NOMO-1 treated with DMSO at 0.1 percent for 48 hours (cell line): ENCODE data around the gene SPG21.
"Not testable (repeated sequence)": the region's sequence is repeated elsewhere in the genome, so short reads cannot be mapped to it uniquely, and the experiment has no call there.

Source experiments
- DNase-seq: peaks from one replicate; lab custom pipeline; 2025; ENCODE audit not compliant: unreplicated experiment; lab: John Stamatoyannopoulos, UW

The SPG21 gene, protein sequence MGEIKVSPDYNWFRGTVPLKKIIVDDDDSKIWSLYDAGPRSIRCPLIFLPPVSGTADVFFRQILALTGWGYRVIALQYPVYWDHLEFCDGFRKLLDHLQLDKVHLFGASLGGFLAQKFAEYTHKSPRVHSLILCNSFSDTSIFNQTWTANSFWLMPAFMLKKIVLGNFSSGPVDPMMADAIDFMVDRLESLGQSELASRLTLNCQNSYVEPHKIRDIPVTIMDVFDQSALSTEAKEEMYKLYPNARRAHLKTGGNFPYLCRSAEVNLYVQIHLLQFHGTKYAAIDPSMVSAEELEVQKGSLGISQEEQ

DNA sequence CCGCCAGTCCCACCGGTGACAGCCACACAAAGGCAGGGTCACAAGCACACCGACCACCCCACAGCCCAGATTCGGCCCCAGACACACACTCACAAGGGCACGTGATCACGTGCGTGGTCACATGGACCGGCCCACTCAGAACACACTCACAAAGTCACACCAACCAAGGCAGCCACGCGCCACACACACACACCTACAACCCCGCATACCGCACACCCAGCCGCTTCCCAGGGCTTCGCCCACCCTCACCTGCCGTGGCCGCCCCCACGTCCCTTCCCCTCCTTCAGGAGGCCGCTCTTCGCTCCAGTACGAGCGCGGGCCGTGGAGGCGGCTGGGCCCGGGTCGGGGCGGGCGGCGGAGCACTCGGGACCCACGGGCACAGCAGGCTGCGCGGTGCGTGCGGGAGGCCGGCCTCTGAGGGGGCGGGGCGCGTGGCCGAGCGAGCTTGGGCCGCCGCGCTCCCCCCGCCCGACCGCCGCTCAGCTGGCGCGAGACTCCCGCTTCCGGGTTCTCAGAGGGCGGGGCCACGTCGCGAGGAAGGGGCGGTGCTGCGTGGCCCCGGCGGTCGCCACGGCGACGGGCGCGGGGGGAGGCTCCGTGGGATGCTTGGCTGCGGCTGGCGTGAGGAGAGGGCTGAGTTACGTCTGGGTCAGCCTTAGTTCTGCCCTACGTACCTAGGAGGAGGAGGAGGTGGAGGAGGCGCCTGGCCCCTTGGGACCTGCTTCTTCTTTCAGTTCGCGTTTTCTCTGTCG, at the start of gene SPG21:
Gene SPG21 (minus strand): TSS at position 499 of the 752 bp plus-strand sequence. CDS start 6,345 bp downstream, outside the sequence.
- DNase-seq = peak; percentile 97

DNA sequence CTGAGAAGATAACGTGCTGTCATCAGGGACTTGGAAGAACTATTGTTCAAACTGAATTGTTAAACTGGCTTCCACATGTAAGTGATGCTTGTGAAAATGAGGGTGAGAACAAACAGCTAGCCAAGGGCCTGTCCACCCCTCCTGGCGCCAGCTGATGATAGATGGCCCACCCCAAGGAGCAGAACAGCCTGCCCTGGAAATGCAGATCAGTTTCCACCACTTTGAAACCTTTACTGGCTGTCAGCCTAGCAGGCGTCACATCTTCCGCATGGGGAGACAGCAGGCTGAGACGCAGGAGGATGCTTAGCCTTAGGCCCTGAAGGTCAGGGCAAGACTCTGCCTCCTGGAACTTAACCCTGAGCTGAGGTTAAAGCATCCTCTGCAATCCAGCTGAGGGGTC, 49.1 kb upstream of the SPG21 start:
- no peak for DNase-seq

DNA sequence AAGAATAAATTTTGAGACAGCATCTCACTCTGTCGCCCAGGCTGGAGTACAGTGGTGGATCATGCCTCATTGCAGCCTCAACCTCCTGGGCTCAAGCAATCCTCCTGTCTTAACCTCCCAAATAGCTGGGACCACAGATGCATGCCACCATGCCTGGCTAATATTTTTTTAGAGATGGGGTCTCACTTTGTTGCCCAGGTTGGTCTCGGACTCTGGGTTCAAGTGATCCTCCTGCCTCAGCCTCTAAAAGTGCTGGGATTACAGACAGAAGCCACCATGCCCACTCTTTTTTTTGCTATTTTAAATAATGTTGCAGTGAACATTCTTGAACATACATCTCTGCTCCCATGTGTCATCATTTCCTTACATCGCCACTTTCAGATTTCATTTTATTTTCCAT, 48.7 kb upstream of the SPG21 start:
- DNase-seq = no peak

DNA sequence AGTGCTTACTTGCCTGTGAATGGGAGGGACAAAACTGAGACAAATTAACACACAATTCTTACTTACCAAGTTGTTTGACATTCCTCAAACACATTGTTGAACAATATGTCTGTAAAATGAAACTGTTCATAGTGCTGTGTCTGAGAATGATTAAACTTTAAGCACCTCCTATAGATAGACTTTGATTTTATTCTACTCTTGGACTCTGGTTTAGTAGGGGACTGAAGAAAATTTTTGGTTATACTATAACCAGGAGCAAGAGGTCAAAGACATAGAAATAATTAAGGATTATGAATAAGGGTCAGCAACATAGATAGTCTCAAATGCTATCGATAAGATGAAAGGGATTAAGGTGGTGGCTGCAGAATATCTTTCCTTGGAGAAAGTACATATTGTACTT, 47.6 kb upstream of the SPG21 start:
- no peak for DNase-seq

DNA sequence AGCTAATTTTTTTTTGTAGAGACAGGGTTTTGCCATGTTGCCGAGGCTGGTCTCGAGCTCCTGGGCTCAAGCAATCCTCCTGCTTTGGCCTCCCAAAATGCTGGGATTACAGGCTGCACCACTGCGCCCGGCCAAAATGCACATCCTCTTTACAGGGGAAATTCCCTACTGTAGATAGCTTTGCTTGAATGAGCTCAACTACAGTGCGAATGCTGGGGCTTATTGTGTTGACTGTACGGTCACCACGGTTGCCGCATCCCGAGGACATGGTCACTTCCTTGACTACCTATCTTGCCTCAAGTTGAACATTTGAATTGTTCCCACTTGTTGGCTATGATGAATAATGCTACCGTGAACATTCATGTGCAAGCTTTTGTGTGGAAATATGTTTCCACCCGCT, 45.0 kb upstream of the SPG21 start:
- no peak for DNase-seq

DNA sequence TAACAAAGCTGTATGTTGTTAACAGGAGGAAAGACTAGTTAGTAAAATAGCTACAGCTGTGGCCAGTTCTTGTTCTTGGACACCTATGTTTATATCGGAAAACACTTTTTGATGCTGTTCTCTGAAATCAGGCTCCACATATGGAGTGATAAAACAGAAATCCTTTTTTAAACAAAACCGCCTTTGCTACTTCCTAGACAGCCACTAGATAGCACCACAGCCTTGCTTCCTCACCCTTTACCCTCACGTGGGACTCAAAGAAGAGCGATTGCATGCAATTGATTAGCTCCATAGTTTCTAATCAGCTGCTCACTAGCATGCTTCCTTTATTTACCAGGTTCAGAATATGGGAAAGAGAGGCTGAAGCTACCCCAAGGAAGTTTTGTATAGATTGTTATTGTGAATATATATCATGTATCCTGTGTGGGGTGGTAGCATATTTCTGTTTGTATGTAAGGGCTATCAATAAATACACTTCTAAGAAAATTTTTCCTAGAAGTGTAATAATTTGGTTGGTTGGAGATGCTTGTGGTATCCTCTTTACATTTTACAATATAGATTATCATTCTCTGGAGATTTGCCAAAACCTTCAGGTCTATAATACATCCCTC, 44.0 kb upstream of the SPG21 start:
- DNase-seq = peak; percentile 60

DNA sequence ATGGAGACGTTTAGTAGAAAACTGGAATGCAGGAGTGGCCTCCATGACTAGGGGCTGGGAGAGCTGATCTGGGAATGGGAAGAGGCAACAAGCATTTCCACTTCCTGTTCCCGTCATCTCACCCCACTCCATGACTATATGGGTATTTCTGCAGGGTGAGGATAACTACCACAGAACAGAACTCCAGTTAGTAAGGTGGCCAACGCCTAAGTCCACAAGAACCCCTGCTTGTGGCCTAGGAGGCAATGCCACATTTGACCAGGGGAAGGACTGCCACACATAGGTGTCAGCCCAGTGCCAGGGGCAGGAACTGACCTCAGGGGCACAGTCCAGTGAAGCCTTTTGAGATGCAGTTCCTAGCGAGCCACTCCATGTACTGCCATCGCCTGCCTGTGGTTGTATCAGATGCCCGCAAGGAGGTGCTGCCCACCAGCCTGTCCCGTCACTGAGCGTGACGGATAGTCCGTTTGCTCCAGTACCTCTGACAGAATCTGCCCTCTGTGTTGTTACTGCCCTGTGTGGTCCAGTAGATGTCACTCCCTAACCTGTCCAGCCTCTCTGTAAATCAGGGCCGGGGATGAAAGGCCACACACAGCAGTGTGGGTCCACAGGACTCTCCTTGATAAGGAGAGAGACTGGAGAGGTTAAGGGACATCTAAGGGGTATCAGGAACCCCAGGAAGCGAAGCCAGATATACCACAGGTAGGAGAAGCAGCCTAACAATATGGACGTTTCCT, 43.3 kb upstream of the SPG21 start:
- peak; percentile 72 for DNase-seq

DNA sequence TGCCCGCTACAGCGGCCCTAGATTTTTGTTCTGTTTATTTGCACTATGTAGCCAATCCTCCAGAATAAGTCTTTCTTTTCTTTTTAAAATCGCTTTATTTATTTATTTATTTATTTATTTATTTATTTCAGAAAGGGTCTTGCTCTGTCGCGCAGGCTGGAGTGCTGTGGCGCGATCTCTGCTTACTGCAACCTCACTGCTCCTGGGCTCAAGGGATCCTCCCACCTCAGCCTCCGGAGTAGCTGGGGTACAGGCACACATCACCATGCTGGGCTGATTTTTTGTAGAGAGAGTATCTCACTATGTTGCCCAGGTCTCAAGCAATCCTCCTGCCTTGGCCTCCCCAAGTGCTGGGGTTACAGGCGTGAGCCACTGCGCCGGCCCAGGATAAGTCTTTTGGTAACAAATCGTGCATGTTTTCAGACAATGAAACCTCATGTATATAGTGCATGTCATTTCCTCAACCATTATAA, 40.1 kb upstream of the SPG21 start:
- DNase-seq = no peak

DNA sequence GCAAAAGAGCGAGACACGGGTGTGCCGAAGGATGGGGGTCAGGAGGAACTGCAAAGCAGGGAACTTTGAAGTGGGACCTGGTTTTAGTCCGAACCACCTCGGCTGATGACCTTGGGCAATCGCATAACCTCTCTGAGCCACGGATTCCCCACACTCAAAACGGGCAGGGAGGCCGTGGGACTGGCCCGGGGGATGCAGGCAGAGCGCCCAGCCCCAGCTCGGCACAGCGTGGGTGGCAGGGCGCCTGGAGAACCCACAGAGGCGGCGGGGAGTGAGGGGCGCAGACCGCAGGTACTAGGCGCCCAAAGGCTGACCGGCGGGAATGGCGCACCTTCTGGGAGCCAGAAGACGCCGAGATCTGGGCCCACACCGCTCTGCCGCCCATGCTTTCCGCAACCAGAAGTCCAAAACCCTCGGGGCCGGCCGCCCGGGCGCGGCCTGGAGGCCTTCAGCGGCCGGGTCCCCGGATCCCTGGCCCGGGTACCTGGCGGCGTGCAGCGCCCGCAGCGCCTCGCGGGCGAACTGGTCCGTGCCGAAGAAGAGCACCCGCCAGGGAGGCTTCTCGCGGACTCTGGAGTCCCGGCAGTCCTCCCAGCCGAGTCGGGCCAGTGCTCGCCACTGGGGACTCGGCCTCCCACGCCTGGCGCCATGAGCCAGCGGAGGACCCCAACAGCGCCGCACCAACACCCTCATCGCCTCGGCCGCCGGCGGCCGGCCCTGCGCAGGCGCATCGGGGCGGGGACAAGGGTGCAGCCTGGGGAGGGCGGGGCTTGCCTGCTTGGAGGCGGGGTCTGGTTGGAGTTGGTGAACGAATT, 39.4 kb upstream of the SPG21 start, which contains the start of gene MTFMT:
Gene MTFMT (minus strand): TSS at position 719 of the 815 bp plus-strand sequence. CDS start 26 bp downstream, at position 693.
- peak; percentile 55 for DNase-seq

DNA sequence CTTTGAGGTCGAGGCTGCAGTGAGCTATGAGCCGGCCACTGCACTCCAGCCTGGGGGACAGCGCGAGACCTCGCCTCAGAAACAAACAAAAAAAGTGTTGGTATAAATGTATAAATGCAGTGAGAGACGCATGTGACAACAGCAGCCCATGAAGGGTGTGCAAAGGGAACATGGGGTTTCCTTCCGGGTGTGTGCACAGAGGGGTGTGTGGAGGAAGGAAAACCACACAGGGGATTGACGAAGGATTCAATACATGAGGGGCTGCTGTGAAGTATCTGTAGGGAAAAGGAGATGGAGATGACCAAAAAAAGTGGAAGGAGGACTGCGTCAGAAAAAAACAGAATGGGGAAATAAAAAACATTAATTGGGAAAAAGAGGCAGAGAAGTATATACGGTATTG, 38.6 kb upstream of the SPG21 start:
- no peak for DNase-seq

DNA sequence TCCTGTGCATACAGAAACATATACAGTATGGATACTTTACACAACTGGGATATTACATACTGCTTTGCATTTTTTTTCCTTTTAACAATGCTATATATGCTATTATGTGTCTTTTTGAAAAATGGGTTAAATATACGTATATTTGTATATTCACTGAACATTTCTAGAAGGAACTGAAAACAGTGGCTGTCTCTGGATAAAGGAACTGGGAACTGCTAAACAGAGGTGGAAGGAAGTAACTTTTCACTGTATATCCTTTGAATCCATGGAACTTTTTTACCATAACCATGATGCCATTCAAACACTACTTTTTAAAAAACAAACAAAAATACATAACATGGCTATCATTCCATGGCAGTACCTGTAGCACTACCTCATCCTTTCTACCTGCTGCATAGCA, 37.9 kb upstream of the SPG21 start:
- DNase-seq = no peak

DNA sequence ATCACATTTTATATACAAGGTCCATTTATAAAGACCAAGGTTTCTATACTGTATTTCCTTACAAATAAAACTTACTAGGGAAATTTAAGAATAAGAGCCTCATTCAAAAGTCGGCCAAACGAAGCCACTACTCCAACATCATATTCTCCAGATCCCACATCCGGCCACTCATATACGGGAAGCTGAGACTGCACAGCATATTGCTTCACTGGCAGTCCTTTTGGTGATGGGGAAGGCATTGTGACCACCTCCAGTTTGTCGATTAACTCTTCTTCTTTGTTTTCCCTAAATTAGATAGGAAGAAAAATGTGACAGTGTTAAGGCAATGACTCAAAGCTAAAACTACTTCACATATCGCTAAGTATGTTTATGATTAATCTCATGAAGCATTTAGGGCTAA, 37.0 kb upstream of the SPG21 start:
- no peak for DNase-seq

DNA sequence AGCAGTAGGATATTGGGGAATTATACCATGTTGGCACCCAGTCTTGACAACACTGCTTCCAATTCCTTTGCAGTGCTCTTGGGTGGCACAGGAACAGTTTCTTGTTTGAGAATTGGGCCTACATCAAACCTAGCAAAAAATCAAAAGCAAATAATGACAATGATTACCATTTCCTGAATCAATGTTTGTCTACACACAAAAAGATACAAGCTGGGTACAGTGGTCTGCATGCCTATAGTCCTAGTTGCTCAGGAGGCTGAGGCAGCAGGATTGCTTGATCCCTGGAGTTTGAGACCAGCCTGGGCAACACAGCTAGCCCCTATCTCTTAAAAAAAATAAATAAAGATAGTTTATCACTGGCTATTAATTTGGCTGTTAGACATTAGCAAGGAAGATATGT, 31.8 kb upstream of the SPG21 start:
- no peak for DNase-seq

DNA sequence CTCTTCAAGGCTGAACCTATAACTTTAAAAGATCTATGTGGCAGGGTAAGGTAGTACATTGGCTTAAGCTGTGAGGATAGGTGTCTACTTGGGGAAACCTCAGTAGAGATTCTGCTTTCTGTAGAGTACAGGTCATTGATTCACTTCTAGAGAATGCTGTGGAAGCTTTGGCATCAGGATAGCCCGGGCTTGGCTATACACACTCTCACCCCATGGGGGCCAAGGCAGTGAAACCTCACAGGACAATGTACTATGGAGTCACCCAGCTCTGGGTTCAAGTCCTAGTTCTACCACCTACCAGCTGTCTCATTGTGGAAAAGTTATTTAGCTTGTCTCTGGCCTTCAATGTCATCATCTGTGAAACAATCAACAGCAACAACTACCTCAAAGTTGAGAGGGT, 30.7 kb upstream of the SPG21 start:
- no peak for DNase-seq

DNA sequence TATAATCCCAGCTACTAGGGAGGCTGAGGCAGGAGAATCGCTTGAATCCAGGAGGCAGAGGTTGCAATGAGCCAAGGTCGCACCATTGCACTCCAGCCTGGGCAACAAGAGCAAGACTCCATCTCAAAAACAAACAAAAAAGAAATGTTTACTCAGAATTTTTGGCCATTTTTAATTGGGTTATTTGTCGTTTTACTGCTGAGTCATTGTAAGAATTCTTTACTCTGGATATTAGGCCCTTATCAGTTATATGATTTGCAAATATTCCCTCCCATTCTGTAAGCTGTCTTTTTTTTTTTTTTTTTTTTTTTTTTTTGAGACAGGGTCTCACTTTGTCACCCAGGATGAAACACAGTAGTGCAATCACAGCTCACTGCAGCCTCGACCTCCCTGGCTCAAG, 21.5 kb upstream of the SPG21 start:
- DNase-seq = not testable (repeated sequence)

DNA sequence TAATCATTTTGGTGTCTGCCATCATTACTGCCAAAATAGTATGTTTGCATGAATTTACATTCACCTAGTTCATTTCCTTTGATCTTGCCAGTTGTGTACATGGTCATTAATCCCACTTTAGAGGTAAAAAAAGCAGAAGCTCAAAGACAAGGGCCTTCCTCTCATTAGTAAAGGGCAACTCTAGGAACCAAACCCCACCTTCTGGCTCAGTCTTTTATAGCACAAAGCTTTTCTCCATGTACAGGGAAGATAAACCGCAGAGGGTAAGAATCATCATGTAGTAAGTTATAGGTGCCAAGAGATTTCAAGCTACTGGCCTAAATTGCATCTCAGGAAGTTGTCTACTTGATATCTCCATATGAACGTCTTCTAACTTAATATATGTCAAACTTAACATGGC, 19.3 kb upstream of the SPG21 start:
- peak; percentile 90 for DNase-seq

DNA sequence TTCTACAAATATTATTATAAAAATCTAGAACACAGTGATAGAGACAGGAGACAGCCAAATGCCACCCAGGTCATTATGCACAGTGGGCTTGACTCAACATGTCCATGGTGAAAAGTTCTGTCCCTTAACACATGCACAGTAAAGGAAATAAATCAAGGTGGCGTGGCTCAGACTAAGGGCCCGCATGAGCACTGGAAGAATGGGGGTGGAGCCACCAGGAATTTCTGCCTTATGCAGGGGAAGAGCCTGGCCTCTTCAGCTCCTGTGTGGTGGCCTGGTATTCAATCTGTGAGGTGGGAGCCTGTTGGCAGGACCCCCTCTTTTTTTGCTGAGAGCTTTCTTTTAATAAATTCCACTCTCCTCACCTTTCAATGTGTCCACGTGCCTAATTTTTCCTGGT, 17.2 kb upstream of the SPG21 start:
- no peak for DNase-seq

DNA sequence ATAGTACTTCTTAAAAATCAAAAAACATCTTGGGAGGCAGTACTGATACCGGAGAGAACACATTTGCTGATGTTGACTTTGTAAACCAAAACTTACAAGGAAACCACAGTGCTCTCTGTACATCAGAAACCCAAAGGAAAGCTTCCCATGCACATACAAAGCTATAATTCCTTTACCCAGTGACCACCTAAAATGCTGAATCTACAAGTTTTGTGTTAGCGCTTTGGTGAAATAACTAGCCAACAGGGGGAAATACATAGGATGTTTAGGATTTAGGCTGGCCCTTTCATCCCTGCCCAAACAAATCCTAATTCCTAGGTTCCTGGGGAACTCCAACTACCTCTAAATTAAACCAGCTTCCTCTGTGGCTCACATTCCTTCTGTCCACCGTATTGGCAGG, 15.3 kb upstream of the SPG21 start:
- DNase-seq = no peak

DNA sequence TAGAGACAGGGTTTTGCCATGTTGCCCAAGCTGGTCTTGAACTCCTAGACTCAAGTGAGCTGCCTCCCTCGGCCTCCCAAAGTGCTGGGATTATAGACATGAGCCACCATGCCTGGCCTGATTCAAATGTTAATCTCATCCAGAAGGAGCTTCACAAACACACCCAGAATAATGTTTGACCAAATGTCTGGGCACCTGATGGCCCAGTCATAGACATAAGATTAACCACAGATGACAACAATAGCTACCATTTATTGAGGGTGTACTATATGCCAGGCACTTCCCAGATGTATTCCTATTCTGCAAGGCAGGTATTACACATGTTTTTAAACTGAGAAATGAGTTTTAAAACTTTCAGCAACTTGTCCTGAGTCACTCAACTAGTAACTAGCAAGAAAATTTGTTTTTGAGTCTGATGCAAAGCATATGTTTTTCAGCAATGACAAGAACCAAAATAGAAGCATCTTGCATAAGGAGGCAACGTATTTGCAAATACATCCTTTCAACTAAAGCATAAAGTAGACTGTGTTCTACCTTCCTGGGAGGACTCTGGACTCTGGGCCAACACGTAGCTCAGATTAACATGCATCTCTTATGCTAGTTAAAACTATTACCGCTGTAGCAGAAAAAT, 8.1 kb upstream of the SPG21 start:
- DNase-seq = no peak

DNA sequence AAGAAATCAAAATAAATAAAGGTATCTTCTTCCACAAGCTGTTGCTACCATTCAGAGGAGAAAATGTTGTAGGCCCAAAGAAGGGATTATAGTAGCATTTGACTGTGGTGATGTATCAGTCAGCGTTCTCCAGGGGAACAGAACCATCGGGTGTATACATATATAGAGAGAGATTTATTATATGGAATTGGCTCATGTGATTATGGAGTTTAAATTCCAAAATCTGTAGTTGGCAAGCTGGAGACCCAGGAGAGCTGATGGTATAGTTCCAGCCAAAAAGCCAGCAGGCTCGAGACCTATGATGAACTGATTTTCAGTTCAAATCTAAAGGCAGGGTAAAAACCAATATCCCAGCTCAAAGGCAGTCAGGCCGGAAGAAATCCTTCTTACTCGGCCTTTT, 7.4 kb upstream of the SPG21 start:
- no peak for DNase-seq
